Heart right ventricle (tissue), 16 donors: Measurements from ENCODE around the gene INPP4B. TPM values are rescaled to one million over a fixed set of nuclear protein-coding genes. Genes with fewer than 3 reads are reported as not detected.

ENCODE experiments used
- ATAC-seq, 8 donors: fragments of 200-7000 bp; cut with Tn5 transposase; one replicate each; pipeline ENCODE4 v1.9.1; 2020; ENCODE audit warnings: mild to moderate bottlenecking in 8 of 8, moderate library complexity in 8 of 8, moderate number of reproducible peaks in 1 of 8
- DNase-seq, 2 donors: peaks; one replicate each; pipeline ENCODE4 v3.0.0-alpha.2; 2020
- H3K27ac ChIP-seq, 10 donors: fragments of 200-600 bp; sonication (generic) in 2 of 10; one replicate each; pipeline versions ENCODE4 v1.5.0 to v1.8.0; 2020 to 2022; ENCODE audit warnings: mild to moderate bottlenecking in 3 of 10
- H3K27me3 ChIP-seq, 7 donors: fragments of 200-600 bp; one replicate each; pipeline ENCODE4 v1.8.0; 2021 to 2022; ENCODE audit warnings: mild to moderate bottlenecking in 2 of 7
- H3K36me3 ChIP-seq, 9 donors: fragments of 200-600 bp; sonication (generic) in 1 of 9; one replicate each; pipeline versions ENCODE4 v1.5.0 to v1.8.0; 2020 to 2022; ENCODE audit warnings: mild to moderate bottlenecking in 2 of 9
- H3K4me1 ChIP-seq, 9 donors: fragments of 200-600 bp; sonication (generic) in 1 of 9; one replicate each; pipeline versions ENCODE4 v1.5.0 to v1.8.0; 2020 to 2022; ENCODE audit warnings: mild to moderate bottlenecking in 4 of 9
- H3K4me3 ChIP-seq, 10 donors: fragments of 200-600 bp; sonication (generic) in 2 of 10; one replicate each; pipeline versions ENCODE4 v1.5.0 to v1.8.0; 2020 to 2022; ENCODE audit warnings: mild to moderate bottlenecking in 7 of 10, moderate library complexity in 2 of 10
- H3K9me3 ChIP-seq, 11 donors: fragments of 200-600 bp in 10 of 11; sonication (generic) in 2 of 11; one replicate each; pipeline versions ENCODE4 v1.5.0 to v1.8.0; 2013 to 2022; ENCODE audit warnings: mild to moderate bottlenecking in 2 of 11, control low read depth in 1 of 11, moderate library complexity in 1 of 11
- WGBS, 2 donors: extraction: QIAGEN DNeasy Blood & Tissue Kit; methylation state at CpG; one replicate each; pipeline ENCODE4 v1.1.7; 2013; ENCODE audit warnings: inconsistent platforms in 1 of 2; 5-methylcytosine and 5-hydroxymethylcytosine counted together
- intact Hi-C, 10 donors: fragments of 100-400 bp; cut with DNase I; formaldehyde crosslinking; loops; one replicate each; pipeline versions ENCODE4 v1.11.1 to v1.14.2; 2022
- polyA plus RNA-seq, 2 donors: library from polyadenylated mRNA; stranded (reverse); fragments of 200-250 nt; gene quantifications; one replicate each; pipeline ENCODE4 v1.2.3, GENCODE V29; 2013
- total RNA-seq, 10 donors: library from RNA; stranded (reverse); fragmentation: NEBNext Ultra II Directional in 3 of 10; extraction: Animal tissue kit (Norgen Biotek cat#: 25700) in 3 of 10; gene quantifications; one replicate each; pipeline versions ENCODE4 v1.2.1 to v1.2.4, GENCODE V29; 2021 to 2023
- TF ChIP-seq, protein P1 (sequence below), 9 donors: fragments of 200-600 bp; sonication (generic) in 2 of 9; IDR thresholded peaks; one replicate each; pipeline versions ENCODE4 v1.5.0 to v1.8.0; 2021 to 2022; ENCODE audit warnings: antibody characterized with exemption in 9 of 9, mild to moderate bottlenecking in 5 of 9, moderate library complexity in 1 of 9
- donor health status: Arrhythmogenic right ventricular cardiomyopathy.
- donor health status: ischemic (EF 13 %, LVEDD 7.1; RV severe dilation, severe dysfunction).
- donor health status: healthy with polysubstance abuse.
- donor health status: DM: no; HTN: yes; CAD: no.
- donor health status: DM: no; HTN: no; CAD: no.
- donor health status: ischemic (EF 25% LVEDD 6.9; RV normal size, moderate dysfunction).
- donor health status: ischemic (EF 25% LVEDD 5.7; RV mildly dilated, moderate dysfunction).
- donor health status: healthy.
- donor health status: DM: yes; HTN: yes; CAD: no.
- donor health status: Ischemic cardiomyopathy.
- donor health status: ischemic (EF 35%, LVEDD 5.7; RV mildly dilated, moderate dysfunction).
- donor health status: nonischemic (EF 11% LVEDD 7.7; RV severe dilation, severe dysfunction).
- donor health status: DM: yes; HTN: yes; CAD: no.
- donor health status: PGD.
- donor health status: ischemic (EF 29% LVEDD 5.4; RV normal size, mild dysfunction).
- donor health status: nonischemic (EF 23%, LVEDD 6.1; RV moderate dilation, normal function).

The INPP4B gene
- total and polyA plus RNA-seq, 12 donors, result 3.7 to 100.0 (median 39.1) TPM

DNA sequence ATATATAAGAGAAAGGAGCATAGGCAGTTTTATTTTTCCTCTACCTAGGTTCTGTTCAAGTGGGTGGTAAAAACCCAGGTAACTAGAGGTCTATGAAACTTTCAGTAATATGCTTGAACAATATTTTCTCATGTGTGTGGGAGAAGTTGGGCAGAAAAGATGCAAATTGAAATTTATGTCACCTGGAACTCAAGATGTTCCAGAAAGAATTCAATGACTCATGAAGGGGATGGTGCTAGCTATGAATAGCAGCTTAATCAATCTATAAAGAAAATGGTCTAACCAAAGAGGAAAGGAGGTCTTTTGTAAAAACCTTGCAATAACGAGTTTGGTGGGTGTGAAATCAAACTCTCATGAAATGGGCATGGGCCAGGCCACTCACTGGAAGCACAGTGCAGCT is 263.8 kb downstream of the INPP4B start:
- WGBS, 2 donors, result 66 to 78% methylated on average over 1 of the region's 1 CpG
- TF ChIP-seq, protein P1, sequence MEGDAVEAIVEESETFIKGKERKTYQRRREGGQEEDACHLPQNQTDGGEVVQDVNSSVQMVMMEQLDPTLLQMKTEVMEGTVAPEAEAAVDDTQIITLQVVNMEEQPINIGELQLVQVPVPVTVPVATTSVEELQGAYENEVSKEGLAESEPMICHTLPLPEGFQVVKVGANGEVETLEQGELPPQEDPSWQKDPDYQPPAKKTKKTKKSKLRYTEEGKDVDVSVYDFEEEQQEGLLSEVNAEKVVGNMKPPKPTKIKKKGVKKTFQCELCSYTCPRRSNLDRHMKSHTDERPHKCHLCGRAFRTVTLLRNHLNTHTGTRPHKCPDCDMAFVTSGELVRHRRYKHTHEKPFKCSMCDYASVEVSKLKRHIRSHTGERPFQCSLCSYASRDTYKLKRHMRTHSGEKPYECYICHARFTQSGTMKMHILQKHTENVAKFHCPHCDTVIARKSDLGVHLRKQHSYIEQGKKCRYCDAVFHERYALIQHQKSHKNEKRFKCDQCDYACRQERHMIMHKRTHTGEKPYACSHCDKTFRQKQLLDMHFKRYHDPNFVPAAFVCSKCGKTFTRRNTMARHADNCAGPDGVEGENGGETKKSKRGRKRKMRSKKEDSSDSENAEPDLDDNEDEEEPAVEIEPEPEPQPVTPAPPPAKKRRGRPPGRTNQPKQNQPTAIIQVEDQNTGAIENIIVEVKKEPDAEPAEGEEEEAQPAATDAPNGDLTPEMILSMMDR (IDR thresholded peaks at IDR 0.05), result no peak
- H3K27ac ChIP-seq, result no peak overlapping the region
- H3K36me3 ChIP-seq, result no peaks in the 10 kb centered on the region
- ATAC-seq, result no peak
- no peaks in the 10 kb centered on the region for H3K9me3 ChIP-seq
- no peaks in the 10 kb centered on the region for H3K27me3 ChIP-seq
- intact Hi-C loops, result loop anchor here in 1 of 10 donors (5.0 kb wide), 1 partner anchor 1715 kb away; no protein-coding TSS in a partner anchor
- DNase-seq, result no peak
- H3K4me1 ChIP-seq, result no peaks in the 10 kb centered on the region
- H3K4me3 ChIP-seq, result no peak overlapping the region

DNA sequence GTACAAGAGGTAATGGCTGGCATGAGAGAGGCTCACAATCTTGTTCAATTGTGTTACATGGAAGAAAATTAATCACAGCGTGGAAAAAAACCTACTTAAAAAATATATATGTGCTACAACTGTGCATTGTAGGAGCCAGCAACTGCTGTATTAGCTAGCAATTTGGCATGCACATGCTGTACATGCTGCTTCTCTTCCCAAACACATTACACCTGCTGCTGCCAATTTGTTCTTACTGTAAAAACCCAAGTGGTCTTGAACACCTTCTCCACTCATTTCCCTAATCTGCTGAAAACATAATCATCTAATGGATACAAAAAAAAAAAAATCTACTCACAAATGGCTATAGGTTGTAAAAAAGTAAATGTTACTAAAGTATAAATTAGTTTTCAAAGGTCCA is 264.2 kb downstream of the INPP4B start:
- no peaks in the 10 kb centered on the region for H3K36me3 ChIP-seq
- ATAC-seq, result no peak
- no peak overlapping the region for H3K27ac ChIP-seq
- DNase-seq, result no peak
- TF ChIP-seq, protein P1 (IDR thresholded peaks at IDR 0.05), result no peak
- H3K27me3 ChIP-seq, result no peaks in the 10 kb centered on the region
- H3K4me3 ChIP-seq, result no peak overlapping the region
- intact Hi-C loops, result loop anchor here in 1 of 10 donors (5.0 kb wide), 1 partner anchor 1715 kb away; no protein-coding TSS in a partner anchor
- H3K9me3 ChIP-seq, result no peaks in the 10 kb centered on the region
- H3K4me1 ChIP-seq, result no peaks in the 10 kb centered on the region
- WGBS, 2 donors, result 89 to 93% methylated on average over 1 of the region's 1 CpG

DNA sequence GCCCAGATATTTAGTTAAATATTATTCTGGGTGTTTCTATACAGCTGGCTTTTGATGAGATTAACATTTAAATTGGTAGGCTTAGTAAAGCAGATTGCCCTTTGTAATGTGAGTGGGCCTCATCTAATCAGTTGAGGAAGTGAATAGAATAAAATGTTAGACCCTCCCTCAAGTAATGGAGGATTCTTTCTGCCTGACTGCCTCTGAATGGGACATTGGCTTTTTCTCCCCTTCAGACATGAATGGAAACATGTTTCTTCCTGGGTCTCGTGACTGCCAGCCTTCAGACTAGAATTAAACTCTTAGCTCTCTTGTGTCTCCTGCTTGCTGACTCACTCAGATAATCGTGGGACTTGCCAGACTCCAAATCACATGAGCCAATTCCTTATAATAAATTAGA is 266.7 kb downstream of the INPP4B start:
- no peak overlapping the region for H3K4me3 ChIP-seq
- intact Hi-C loops, result no loop called here
- no peaks in the 10 kb centered on the region for H3K4me1 ChIP-seq
- H3K36me3 ChIP-seq, result no peaks in the 10 kb centered on the region
- H3K9me3 ChIP-seq, result no peaks in the 10 kb centered on the region
- H3K27me3 ChIP-seq, result no peaks in the 10 kb centered on the region
- DNase-seq (no peak), ATAC-seq (no peak)
- TF ChIP-seq, protein P1 (IDR thresholded peaks at IDR 0.05), result no peak
- H3K27ac ChIP-seq, result no peak overlapping the region
- WGBS, 2 donors, result 60 to 72% methylated on average over 2 of the region's 2 CpGs

DNA sequence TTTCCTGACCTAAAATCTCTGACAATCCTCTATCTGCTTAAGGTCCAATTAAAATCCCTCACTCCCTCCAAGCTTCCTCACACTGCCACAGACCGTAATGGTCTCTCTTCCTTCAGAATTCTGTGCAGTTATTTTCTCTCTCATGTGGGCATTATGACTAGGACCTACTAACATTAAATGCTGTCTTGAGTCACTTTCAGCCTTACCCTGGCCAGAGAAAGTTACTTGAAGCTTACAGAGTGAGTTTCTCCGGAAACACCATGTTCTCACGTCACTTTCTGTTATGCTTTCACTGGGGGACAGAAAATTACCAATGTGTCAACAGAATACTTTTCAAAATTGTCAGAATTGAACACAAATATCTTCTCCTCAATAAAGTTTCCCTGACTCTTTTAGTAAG is 271.8 kb downstream of the INPP4B start:
- no peak for DNase-seq
- H3K27ac ChIP-seq, result no peak overlapping the region
- H3K4me3 ChIP-seq, result no peak overlapping the region
- 87 to 90% methylated on average over 3 of the region's 3 CpGs for WGBS, 2 donors
- H3K9me3 ChIP-seq, result no peaks in the 10 kb centered on the region
- no peaks in the 10 kb centered on the region for H3K4me1 ChIP-seq
- H3K27me3 ChIP-seq, result no peaks in the 10 kb centered on the region
- ATAC-seq, result no peak
- no peaks in the 10 kb centered on the region for H3K36me3 ChIP-seq
- TF ChIP-seq, protein P1 (IDR thresholded peaks at IDR 0.05), result no peak
- intact Hi-C loops, result no loop called here
